HG02973 (cell line): ENCODE data around the gene MTA3.
"Not testable (repeated sequence)": the region's sequence is repeated elsewhere in the genome, so short reads cannot be mapped to it uniquely, and the experiment has no call there.

Experiments
- ATAC-seq: cut with Tn5 transposase; IDR thresholded peaks from one replicate; pipeline ENCODE4 v1.9.1; 2021; ENCODE audit warnings: moderate library complexity; ENCODE audit not compliant: unreplicated experiment

The MTA3 gene

DNA sequence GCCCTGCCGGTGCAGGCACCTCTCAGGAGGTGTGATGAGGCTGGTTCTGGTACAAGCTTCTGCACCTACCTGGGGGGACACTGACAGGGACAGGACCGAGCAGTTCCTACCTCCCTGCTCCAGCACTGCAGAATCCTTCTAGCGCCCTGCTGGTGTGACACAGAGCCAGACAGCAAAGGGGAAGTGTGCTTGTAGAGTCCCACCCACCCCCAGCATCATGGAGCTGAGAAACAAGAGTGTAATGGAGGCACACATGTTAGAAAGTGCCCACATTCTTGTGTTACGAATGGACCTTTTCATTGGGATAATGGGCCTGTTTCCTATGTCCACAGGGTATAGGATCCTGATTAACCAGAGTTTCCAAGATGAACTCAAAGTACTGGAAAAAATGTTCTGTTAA lies 157.2 kb downstream of the MTA3 start:
- ATAC-seq, result no peak

DNA sequence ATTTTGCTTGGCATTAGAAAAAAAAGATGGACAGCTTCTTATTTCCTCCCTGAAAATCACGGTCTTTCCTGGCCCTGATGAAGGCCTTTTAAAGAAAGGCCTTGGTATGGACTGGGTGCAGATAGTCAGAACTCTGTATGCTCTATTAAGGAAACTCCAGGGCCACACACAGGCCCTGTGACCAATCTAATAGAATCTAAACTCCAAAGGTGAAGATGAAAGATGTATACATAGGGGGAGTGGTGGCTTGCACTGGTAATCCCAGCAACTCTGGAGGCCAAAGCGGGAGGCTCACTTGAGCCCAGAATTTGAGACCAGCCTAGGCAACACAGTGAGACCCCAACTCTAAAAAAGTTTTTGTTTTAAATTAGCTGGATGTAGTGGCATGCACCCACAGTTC lies 158.2 kb downstream of the MTA3 start:
- no peak for ATAC-seq

DNA sequence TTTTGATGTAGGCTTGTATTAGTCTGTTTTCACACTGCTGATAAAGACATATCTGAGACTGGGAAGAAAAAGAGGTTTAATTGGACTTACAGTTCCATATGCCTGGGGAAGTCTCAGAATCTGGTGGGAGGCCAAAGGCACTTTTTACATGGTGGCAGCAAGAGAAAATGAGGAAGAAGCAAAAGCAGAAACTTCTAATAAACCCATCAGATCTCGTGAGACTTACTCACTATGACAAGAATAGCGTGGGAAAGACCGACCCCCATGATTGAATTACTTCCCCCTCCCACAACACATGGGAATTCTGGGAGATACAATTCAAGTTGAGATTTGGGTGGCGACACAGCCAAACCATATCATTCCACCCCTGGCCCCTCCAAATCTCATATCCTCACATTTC lies 162.9 kb downstream of the MTA3 start:
- not testable (repeated sequence) for ATAC-seq

DNA sequence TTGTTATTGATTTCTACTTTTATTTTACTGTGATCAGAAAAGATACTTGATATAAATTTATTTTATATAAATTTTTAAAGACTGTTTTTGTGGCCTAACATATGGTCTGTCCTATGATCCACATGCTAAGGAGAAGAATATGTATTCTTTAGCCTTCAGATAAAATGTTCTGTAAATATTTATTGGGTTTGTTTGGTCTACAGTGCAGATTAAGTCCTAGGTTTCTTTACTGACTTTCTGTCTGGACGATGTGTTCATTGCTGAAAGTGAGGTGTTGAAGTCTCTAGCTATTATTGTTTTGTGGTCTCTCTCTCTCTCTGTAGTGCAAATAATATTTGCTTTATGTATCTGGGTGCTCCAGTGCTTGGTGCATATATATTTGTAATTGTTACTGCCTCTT lies 165.4 kb downstream of the MTA3 start:
- ATAC-seq, result no peak

DNA sequence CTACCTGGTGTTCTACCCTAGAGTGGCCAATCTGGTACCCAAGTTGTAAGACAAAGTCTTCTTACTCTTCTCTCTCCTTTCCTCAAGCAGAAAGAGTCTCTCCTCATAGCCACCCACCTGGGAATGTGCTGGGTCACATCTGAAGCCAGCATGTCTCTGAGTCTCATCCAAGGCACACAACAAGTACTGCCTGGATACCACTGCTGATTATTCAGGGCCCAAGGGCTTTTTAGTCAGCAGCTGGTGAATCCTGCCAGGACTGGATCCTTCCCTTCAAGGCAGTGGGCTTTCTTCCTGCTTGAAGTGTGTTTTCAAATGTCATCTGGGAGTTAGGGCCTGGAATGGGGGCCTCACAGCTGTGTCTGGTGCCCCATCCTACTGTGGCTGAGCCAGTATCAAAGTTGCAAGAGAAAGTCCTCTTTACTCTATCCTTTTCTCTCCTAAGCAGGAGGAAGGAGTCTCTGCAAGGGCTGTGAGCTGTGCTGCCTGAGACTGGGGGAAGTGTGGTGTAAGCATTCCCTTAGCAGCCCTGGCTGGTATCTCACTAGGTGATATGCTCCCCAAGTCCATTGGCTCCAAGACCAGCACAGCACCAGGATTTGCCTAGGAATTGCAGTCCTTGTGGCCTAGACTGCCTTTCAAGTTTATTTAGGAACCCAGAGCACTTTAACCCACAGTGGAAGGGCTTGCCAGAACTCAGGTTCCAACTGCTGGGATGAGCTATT lies 168.3 kb downstream of the MTA3 start:
- ATAC-seq, result no peak

DNA sequence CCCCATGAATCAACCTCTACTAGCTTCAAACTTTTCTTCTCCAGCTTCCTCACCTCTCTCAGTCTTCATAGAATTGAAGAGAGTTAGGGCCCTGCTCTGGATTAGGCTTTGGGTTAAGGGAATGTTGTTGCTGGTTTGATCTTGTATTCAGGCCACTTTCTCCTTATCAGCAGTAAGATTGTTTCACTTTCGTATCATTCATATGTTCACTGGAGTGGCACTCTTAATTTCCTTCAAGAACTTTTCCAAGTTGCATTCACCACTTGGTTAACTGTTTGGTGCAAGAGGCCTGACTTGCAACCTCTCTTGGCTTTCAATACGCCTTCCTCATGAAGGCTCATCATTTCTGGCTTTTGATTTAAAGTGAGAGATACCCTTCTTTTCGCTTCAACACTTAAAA lies 172.7 kb downstream of the MTA3 start:
- ATAC-seq, result no peak

DNA sequence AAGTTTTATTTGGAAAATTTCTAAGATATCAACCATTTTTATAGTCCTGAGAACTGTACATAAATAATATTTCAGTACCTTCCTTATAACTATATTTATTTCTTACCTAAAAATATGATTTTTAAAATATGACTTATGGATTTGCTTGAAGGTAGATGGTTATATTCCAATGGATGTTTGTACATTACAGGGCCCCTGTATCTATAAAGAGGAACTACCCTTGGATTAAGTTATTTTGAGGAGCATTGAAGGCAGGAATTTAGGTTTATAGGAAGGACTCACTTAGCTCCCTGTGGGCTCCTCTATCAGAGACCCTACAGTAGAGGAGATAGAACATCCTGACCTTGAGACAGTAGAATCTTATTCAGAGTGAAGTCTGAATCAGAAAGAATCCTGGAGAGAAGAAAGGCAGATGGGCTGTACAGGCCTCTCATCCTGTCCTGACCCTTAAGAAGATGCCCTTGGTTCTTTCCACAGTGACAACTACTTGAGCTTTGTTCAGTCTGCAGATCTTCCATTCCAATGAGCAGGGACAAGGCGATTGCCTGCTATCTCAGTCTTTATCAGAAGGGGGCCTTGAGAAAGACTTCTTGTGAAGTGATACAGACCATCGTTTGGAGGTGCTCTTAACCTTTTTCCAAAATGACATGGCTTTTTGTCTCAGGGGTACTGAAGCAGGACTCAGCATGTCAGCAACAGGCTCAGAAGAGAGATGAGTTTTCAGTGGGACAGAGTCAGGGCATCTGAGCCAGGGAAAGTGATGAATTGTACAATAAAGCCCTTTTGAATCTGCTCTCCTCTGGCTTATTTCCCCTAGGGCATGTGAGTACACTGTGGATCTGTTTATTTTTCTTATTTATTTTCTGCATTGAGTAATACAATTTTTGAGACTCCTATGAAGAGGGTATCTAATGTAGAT lies 174.6 kb downstream of the MTA3 start:
- ATAC-seq, result no peak

DNA sequence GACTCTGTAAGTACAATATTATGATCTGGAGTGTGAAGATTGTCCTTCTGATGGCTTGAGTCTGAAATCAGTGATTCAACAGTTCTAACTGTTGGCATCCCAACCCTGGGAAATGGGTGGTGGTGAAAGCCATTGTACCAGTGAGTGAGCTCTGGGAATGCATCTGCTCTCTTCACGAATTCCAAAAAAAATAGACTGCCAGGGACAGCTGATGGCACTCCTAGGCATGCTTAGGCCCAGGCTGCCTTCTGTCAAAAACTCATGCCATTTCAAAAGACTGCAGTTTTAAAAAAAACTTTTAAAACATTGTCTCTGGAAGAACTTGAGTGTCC lies 175.2 kb downstream of the MTA3 start:
- ATAC-seq, result no peak

DNA sequence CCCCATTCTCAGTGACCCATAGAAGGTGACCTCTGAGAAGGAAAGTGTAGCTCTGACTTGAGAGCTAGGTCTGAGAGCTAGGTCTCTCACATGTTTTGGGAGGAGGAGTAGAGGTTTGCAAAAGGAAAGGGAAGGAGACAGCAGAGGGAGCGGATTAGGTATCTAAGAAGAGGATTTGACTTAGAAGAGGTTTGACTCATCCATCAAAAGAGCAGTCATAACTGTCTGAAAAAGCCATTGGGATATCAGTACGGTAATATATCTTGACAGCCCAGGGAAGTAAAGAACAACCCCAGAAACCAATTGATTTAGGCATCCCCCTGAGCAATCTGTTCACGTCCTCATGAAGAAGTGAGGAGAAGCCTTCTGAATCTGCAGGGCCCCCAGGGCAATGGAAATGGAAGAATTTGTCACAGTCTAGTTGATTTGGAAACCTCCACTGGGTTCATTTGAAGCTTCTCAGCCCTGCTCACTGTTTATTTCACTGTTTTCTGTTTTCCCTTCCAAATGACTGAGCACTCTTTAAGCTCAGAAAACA lies 176.2 kb downstream of the MTA3 start:
- ATAC-seq, result no peak

DNA sequence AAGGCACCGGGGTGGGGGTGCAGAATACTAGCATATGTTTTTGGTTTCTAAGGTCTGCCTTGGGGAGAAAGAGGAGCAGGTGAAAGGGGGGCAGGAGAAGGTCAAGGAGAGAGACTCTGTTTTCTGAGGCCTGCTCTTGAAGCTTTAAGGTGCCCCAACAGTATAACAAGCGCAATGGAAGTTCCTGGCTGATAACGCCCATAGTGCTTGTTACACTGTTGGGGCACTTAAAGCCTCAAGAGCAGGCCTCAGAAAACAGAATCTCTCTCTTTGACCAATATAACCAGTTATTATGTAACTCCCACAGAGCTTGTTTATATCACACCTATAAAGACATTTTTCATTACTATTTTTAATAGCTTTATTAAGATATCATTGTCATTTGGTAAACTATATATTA lies 179.0 kb downstream of the MTA3 start:
- ATAC-seq, result no peak

DNA sequence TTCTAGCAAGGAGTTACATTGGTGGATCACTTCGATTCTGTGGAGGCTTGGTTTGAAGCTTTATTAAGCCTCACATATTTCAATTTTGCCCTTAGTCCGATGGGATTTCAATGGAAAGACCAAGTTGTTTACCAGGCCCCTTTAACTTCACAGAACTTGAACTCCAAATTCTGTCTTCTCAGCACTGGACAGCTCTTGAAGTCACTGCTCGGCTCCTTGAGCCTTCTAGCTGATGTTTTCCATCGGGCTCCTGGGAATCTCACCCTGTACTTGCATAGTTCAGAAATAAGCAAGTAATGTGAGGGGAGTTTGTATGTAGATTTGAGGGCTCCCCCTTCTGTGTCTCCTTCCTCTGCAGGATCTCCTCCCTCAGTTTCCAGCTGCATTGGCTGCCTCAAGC lies 180.4 kb downstream of the MTA3 start:
- no peak for ATAC-seq

DNA sequence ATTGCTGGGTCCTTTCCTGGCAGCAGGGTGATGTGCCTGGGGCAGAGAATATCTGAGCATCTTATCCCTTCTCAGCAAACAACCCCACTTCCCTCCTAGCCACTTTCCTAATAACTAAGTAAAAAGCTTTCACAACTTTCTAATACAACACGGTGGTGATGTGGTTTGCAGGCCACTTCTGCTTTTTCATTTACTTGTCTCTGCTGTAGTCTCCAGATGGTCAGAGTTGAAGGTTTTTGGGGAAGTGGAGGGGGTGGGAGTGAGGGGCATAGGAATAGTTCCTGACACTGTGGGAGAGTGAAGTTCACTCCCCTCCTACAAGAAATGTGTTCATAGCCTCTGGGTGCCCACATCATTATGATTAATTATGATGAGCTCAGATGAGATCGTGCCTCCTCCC lies 183.9 kb downstream of the MTA3 start:
- ATAC-seq, result peak; percentile 70

DNA sequence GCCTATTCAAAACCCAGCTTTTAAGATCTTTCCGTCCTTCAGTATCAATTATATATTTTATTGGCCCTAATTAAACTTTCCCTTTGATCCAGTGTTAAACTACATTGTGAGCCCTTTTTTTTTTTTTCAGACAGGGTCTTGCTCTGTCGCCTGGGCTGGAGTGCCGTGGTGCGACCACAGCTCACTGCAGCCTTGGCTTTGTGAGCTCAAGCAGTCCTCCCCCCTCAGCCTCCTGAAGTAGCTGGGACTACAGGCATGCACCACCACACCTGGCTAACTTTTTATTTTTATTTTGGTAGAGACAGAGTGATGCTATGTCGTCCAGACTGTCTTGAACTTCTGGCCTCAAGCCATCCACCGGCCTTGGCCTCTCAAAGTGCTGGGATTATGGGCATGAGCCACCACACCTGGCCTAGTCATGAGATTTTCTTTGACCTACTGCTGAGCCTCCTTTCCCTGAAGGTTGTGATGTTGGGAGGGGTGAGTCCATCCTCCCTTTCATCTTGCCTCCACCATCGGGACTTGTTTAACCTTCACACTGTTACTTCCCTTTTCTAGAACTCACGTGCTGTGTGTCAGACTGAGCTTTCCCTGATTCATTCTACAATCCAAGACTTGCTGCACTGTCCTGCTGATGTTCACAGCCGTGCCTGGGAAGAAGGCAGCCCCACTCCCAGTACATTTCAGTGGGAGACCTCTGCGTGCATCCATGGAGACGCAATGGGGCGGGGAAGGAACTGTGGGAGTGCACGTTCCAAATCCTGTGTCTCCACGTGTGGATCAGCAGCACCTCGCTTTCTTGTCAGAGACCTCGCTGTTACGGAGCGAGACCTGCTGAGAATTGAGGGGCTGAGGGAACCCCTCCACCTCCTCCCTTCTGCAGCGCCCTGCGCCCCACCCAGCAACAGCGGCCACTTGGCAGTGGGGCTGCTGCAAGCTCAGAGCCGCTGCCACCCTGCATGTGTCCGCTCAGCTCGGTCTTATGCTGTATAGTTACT lies 184.7 kb downstream of the MTA3 start:
- no peak for ATAC-seq

DNA sequence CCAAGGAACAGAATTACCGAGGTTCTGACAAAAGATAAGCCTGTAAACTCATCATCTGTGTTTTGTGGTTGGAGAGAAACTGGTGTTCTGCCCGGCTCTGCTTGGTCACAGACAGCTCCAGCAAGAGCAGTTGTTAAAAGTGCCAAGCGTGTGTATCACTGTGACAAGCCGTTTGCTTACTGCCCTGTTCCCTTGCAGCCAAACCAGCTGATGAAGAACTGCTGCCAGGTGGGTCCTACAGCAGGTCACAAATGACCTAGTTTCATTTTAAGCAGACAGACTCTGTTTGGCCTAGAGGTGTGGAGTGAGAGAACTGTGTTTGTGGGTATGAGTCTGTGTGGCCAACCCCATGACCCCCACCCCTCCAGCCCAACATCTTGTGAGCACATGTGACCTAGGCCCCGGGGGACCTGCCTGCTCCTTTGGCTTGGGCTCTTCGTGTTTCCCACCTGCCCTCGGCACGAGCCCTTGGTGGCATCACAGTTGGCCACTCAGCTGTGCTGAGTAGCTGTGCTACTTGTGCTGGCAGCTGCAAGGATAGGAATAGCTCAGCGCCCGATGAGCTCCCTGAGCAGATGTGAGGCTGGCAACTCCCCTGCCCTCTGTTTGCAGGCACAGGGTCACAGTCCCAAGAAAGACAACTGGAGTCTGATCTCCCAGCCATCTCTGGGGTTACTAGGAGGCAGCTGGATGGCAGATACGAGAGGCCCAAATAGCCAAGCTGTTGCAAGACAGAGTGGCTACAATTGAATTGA lies 185.8 kb downstream of the MTA3 start:
- peak; percentile 55 for ATAC-seq

DNA sequence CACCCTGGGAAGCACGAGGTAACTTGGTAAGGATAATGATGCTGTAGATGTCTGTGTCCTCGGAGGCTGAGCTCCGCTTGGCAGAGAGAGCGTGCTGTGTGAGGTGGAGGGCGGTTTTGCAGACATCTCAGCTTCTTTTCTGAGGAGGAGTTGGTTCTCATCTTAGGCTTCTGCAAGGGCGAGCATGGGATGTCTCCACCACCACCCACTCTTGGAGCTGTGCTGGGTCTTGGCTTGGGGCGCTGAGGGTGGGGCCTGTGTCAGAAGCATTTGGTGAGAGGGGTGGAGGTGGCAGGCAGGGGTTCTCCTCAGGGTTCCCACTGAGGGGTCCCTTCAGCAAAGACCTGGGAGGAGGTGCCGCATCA lies 186.3 kb downstream of the MTA3 start:
- ATAC-seq, result no peak

DNA sequence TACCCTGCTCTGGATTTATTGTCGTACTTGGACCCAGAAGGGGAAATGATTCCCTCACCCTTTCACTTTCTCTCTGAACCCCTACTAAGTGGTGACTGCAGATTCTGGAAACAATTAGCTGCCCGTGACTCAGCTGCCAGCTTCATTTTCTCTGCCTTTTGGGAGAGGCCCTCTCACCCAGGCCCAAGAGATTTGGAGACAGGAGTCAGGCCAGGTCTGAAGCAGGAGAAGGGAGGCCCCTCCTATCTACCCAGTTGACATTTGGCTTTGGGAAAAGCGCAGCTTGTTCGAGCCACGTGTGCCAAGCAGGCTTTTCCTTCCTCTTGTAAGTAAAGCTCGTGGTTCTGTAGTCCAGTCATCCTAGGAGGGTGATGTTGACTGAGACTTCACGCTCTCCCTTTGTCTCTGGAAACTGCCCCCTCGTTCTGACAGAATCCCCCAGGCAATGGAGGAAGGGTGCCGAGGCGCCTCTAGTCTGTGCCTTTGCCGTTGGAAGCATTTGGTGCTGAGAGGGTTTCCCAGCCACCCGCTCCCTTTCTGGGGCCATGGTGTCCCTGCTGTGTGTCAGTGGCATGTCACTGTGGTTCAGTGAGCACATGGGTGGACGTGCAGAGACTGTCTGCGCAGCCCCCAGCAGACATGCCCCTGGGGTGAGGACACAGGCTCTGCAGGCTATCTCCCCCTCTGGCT lies 186.9 kb downstream of the MTA3 start:
- ATAC-seq, result no peak

DNA sequence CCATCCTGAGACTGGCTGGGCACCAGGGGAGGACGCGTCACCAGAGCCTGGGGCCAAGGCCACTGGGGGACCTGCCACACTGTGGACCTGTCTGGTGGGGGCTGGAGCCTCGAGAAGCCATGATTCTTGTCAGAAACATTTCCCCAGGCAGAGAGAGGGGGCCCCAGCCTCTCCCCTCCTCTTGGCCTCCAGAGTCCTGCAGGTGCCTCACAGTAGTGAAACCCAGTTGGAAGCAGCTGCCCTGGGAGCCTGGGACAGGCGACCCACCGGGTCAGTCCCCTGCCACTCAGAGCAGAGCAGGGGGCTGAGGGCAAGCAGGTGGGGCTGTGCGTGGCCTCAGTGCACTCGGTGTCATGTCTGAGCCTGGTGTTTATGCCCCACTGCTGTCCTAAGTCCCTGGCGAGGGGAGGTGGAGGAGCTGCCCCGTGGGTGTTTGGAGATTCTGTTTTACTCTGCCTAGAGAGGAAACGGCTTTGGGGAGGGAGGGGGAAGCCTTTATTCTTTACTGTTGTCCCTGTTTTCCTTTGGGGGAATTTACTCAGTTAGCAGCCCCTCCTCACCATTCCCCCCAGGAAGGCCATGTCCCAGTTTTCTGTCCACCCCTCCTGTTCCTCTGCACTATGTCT lies 187.8 kb downstream of the MTA3 start:
- no peak for ATAC-seq

DNA sequence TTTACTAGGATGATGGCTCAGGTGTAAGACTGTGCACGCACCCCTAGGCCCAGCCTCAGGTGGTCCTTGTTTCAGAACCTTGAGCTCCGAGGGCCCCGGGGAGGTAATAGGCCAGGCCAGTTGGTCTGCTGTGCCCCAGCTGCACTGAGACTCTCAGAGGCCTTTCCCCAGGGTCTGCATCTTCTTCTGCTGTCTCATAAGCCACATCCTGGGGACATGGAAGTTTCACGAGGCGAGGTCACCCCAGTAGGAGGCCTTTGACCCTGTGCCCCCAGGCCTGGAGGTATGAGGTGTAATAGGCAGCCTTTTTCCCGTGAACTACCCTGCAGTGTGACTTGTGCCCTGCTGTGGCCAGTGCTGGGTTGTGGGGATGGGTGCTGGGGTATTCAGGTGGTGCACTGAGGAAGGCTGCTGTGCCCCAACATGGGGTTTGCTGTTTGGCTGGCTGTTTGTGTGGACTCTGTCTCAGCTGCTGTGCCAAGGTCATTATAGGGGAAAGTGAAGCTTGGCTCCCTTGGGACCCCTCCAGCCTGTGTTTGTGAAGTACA lies 188.6 kb downstream of the MTA3 start:
- no peak for ATAC-seq
